K562 (cell line): Measurements from ENCODE around the gene ENTR1. TPM values are rescaled to one million over a fixed set of nuclear protein-coding genes. Genes with fewer than 3 reads are reported as not detected.

Experiments
- MTF1 ChIP-seq: fragments of 250-450 bp; sonication (Bioruptor Pico); IDR thresholded peaks from 2 replicates; pipeline ENCODE4 v1.9.0; 2021; ENCODE audit warnings: moderate library complexity, mild to moderate bottlenecking, inconsistent platforms, borderline replicate concordance
- NR1H2 ChIP-seq: sonication (generic); formaldehyde crosslinking; IDR thresholded peaks from 2 replicates; pipeline ENCODE4 v1.4.0; 2020; ENCODE audit warnings: mild to moderate bottlenecking, missing genetic modification reagents
- ZNF146 ChIP-seq: IDR thresholded peaks from one replicate; pipeline ENCODE4 v1.6.1; 2018; ENCODE audit warnings: missing compliant biosample characterization; ENCODE audit not compliant: unreplicated experiment
- polyA plus RNA-seq, 8 experiments: library from polyadenylated mRNA; depleted of rRNA in 4 of 8; stranded (reverse) in 5 of 8; unstranded in 3 of 8; fragments of >200 nt; fragmentation: Nextera tagmentation in 2 of 8; fragmentation: Illumina TruSeq in 1 of 8; extraction: Ambion mirVana in 2 of 8; extraction: Trizol in 1 of 8; gene quantifications; 2 replicates each; pipeline versions ENCODE4 v1.2.1 to v1.2.3, GENCODE V29; 2011 to 2014; ENCODE audit warnings: inconsistent platforms in 1 of 8, missing spikeins in 1 of 8
- total RNA-seq, 7 experiments: library from RNA; depleted of rRNA in 6 of 7; stranded (reverse); fragments of >200 nt in 6 of 7; fragmentation: Illumina TruSeq in 2 of 7; extraction: Trizol in 2 of 7; gene quantifications; 2 replicates each; pipeline versions ENCODE4 v1.2.1 to v1.2.3, GENCODE V29; 2011 to 2021; ENCODE audit warnings: low replicate concordance in 1 of 7
- TF ChIP-seq, protein P1 (sequence below): sonication (generic); formaldehyde crosslinking; IDR thresholded peaks from 2 replicates; pipeline ENCODE4 v1.8.1; 2023; ENCODE audit warnings: missing genetic modification reagents, mild to moderate bottlenecking, borderline replicate concordance
- TF ChIP-seq, protein P2 (sequence below): sonication (generic); formaldehyde crosslinking; IDR thresholded peaks from 2 replicates; pipeline ENCODE4 v1.8.0; 2023; ENCODE audit warnings: mild to moderate bottlenecking, missing genetic modification reagents

Gene ENTR1
- total and polyA plus RNA-seq, 9 of the 15 experiments (the other 6 are each of a cell fraction or from before 2014, with no cell fraction given), result 6.7 to 106 (median 72.6) TPM

DNA sequence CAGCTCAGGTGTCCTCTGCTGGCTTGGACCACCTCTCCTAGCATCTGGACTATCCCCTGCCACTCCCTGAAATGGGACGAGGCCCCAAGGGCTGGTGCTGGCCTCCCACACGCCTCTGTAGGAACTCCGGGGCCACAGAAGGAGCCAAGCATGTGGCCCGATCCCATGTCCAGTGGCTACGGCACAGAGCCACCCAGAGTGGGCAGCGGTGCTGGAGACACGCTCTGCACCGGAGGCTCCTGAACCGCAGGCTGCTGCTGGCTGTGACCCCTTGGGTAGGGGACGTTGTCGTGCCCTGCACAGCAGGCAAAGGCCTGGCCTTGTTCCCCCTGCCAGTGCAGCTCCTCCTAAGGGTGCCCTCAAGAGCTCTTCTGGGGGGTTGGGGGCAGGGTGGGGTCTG is 30.5 kb downstream of the ENTR1 start (continued):
- TF ChIP-seq, protein P1, sequence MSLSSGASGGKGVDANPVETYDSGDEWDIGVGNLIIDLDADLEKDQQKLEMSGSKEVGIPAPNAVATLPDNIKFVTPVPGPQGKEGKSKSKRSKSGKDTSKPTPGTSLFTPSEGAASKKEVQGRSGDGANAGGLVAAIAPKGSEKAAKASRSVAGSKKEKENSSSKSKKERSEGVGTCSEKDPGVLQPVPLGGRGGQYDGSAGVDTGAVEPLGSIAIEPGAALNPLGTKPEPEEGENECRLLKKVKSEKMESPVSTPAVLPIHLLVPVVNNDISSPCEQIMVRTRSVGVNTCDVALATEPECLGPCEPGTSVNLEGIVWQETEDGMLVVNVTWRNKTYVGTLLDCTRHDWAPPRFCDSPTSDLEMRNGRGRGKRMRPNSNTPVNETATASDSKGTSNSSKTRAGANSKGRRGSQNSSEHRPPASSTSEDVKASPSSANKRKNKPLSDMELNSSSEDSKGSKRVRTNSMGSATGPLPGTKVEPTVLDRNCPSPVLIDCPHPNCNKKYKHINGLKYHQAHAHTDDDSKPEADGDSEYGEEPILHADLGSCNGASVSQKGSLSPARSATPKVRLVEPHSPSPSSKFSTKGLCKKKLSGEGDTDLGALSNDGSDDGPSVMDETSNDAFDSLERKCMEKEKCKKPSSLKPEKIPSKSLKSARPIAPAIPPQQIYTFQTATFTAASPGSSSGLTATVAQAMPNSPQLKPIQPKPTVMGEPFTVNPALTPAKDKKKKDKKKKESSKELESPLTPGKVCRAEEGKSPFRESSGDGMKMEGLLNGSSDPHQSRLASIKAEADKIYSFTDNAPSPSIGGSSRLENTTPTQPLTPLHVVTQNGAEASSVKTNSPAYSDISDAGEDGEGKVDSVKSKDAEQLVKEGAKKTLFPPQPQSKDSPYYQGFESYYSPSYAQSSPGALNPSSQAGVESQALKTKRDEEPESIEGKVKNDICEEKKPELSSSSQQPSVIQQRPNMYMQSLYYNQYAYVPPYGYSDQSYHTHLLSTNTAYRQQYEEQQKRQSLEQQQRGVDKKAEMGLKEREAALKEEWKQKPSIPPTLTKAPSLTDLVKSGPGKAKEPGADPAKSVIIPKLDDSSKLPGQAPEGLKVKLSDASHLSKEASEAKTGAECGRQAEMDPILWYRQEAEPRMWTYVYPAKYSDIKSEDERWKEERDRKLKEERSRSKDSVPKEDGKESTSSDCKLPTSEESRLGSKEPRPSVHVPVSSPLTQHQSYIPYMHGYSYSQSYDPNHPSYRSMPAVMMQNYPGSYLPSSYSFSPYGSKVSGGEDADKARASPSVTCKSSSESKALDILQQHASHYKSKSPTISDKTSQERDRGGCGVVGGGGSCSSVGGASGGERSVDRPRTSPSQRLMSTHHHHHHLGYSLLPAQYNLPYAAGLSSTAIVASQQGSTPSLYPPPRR (CRISPR knock-in tag), result no peak
- no peak for TF ChIP-seq ZNF146 (CRISPR knock-in tag)
- TF ChIP-seq MTF1, result no peak
- TF ChIP-seq NR1H2 (CRISPR knock-in tag), result no peak
- TF ChIP-seq, protein P2, sequence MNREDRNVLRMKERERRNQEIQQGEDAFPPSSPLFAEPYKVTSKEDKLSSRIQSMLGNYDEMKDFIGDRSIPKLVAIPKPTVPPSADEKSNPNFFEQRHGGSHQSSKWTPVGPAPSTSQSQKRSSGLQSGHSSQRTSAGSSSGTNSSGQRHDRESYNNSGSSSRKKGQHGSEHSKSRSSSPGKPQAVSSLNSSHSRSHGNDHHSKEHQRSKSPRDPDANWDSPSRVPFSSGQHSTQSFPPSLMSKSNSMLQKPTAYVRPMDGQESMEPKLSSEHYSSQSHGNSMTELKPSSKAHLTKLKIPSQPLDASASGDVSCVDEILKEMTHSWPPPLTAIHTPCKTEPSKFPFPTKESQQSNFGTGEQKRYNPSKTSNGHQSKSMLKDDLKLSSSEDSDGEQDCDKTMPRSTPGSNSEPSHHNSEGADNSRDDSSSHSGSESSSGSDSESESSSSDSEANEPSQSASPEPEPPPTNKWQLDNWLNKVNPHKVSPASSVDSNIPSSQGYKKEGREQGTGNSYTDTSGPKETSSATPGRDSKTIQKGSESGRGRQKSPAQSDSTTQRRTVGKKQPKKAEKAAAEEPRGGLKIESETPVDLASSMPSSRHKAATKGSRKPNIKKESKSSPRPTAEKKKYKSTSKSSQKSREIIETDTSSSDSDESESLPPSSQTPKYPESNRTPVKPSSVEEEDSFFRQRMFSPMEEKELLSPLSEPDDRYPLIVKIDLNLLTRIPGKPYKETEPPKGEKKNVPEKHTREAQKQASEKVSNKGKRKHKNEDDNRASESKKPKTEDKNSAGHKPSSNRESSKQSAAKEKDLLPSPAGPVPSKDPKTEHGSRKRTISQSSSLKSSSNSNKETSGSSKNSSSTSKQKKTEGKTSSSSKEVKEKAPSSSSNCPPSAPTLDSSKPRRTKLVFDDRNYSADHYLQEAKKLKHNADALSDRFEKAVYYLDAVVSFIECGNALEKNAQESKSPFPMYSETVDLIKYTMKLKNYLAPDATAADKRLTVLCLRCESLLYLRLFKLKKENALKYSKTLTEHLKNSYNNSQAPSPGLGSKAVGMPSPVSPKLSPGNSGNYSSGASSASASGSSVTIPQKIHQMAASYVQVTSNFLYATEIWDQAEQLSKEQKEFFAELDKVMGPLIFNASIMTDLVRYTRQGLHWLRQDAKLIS (CRISPR knock-in tag), result no peak
